Liver (tissue), 9 donors: ENCODE measurements around the gene MT1F. TPM values are rescaled to one million over a fixed set of nuclear protein-coding genes. Genes with fewer than 3 reads are reported as not detected.

Experiments
- DNase-seq: peaks from one replicate; pipeline ENCODE4 v3.0.0-alpha.2; 2017; ENCODE audit warnings: low spot score
- H3K27ac ChIP-seq, 2 donors: one replicate each; pipeline ENCODE4 v1.7.0; 2013; ENCODE audit warnings: inconsistent platforms in 2 of 2, low read length in 2 of 2, control low read depth in 1 of 2, low read depth in 1 of 2, mild to moderate bottlenecking in 1 of 2
- H3K27me3 ChIP-seq, 4 donors: one replicate each; pipeline versions ENCODE4 v1.6.1 to v1.7.0; 2013; ENCODE audit warnings: low read length in 3 of 4, inconsistent platforms in 1 of 4, mild to moderate bottlenecking in 1 of 4, moderate library complexity in 1 of 4; ENCODE audit not compliant: control insufficient read depth in 4 of 4, insufficient read depth in 4 of 4
- H3K36me3 ChIP-seq, 4 donors: one replicate each; pipeline versions ENCODE4 v1.6.1 to v1.7.0; 2013; ENCODE audit warnings: low read length in 3 of 4, mild to moderate bottlenecking in 3 of 4, low read depth in 1 of 4, moderate library complexity in 1 of 4; ENCODE audit not compliant: control insufficient read depth in 4 of 4, insufficient read depth in 3 of 4
- H3K4me1 ChIP-seq, 4 donors: one replicate each; pipeline versions ENCODE4 v1.6.1 to v1.7.0; 2013; ENCODE audit warnings: low read length in 3 of 4, mild to moderate bottlenecking in 3 of 4, moderate library complexity in 1 of 4; ENCODE audit not compliant: control insufficient read depth in 4 of 4, insufficient read depth in 4 of 4
- H3K4me3 ChIP-seq, 3 donors: one replicate each; pipeline versions ENCODE4 v1.6.1 to v1.7.0; 2013; ENCODE audit warnings: low read length in 3 of 3, control low read depth in 1 of 3, low read depth in 1 of 3, mild to moderate bottlenecking in 1 of 3
- H3K9ac ChIP-seq, 2 donors: one replicate each; pipeline ENCODE4 v1.7.0; 2013; ENCODE audit warnings: low read length in 2 of 2, mild to moderate bottlenecking in 2 of 2, moderate library complexity in 2 of 2, control low read depth in 1 of 2, low read depth in 1 of 2
- H3K9me3 ChIP-seq, 4 donors: one replicate each; pipeline versions ENCODE4 v1.6.1 to v1.7.0; 2013; ENCODE audit warnings: low read length in 3 of 4; ENCODE audit not compliant: control insufficient read depth in 4 of 4
- CTCF ChIP-seq: fragments of 150-350 bp; IDR thresholded peaks from 2 replicates; pipeline ENCODE4 v1.5.1; 2017; ENCODE audit warnings: improper control_type of control experiment, low read depth, low read length; ENCODE audit not compliant: missing input control
- EGR1 ChIP-seq, 2 donors: IDR thresholded peaks; 2 replicates each; pipeline ENCODE4 v1.6.1; 2016 to 2018; ENCODE audit warnings: antibody characterized with exemption in 2 of 2, low read depth in 2 of 2
- FOXA2 ChIP-seq: IDR thresholded peaks from 2 replicates; pipeline ENCODE4 v1.6.1; 2016; ENCODE audit warnings: antibody characterized with exemption
- GABPA ChIP-seq, 2 donors: IDR thresholded peaks in 1 of 2; conservative IDR thresholded peaks in 1 of 2; 2 replicates each; pipeline ENCODE4 v1.6.1; 2016; ENCODE audit warnings: antibody characterized with exemption in 2 of 2, mild to moderate bottlenecking in 1 of 2, moderate library complexity in 1 of 2
- HNF4A ChIP-seq, 2 donors: conservative IDR thresholded peaks; 2 replicates each; pipeline ENCODE4 v1.6.1; 2016; ENCODE audit warnings: antibody characterized with exemption in 2 of 2, mild to moderate bottlenecking in 2 of 2
- HNF4G ChIP-seq: IDR thresholded peaks from 2 replicates; pipeline ENCODE4 v1.6.1; 2016; ENCODE audit warnings: antibody characterized with exemption
- NR2F2 ChIP-seq: IDR thresholded peaks from 2 replicates; pipeline ENCODE4 v1.6.1; 2016; ENCODE audit warnings: antibody characterized with exemption
- RAD21 ChIP-seq, 2 donors: IDR thresholded peaks; 2 replicates each; pipeline ENCODE4 v1.6.1; 2016; ENCODE audit warnings: antibody characterized with exemption in 2 of 2, mild to moderate bottlenecking in 2 of 2
- REST ChIP-seq: IDR thresholded peaks from 2 replicates; pipeline ENCODE4 v1.6.1; 2016; ENCODE audit warnings: antibody characterized with exemption, mild to moderate bottlenecking
- RXRA ChIP-seq, 2 donors: IDR thresholded peaks; 2 replicates each; pipeline ENCODE4 v1.6.1; 2017 to 2018; ENCODE audit warnings: antibody characterized with exemption in 2 of 2, mild to moderate bottlenecking in 1 of 2
- TAF1 ChIP-seq: conservative IDR thresholded peaks from 2 replicates; pipeline ENCODE4 v1.6.1; 2016; ENCODE audit warnings: antibody characterized with exemption, mild to moderate bottlenecking
- YY1 ChIP-seq: IDR thresholded peaks from 2 replicates; pipeline ENCODE4 v1.6.1; 2016; ENCODE audit warnings: antibody characterized with exemption, mild to moderate bottlenecking
- WGBS: extraction: QIAGEN DNeasy Blood & Tissue Kit; methylation state at CpG from one replicate; pipeline ENCODE4 v1.1.7; 2013; 5-methylcytosine and 5-hydroxymethylcytosine counted together
- polyA plus RNA-seq, 2 donors: library from polyadenylated mRNA; stranded (reverse) in 1 of 2; unstranded in 1 of 2; fragments of 200-250 nt in 1 of 2; fragments of >200 nt in 1 of 2; fragmentation: Nextera tagmentation in 1 of 2; extraction: Ambion mirVana in 1 of 2; gene quantifications; one replicate each; pipeline versions ENCODE4 v1.2.1 to v1.2.3, GENCODE V29; 2013 to 2015
- total RNA-seq, 2 donors: library from RNA; depleted of rRNA; stranded (reverse); fragments of >200 nt; gene quantifications; one replicate each; pipeline ENCODE4 v1.2.3, GENCODE V29; 2014
- donor health status: healthy.
- donor health status: healthy.
- donor health status: healthy.
- donor health status: healthy.
- donor health status: healthy.

MT1F gene
- total and polyA plus RNA-seq, 4 donors, result 14.2 to 895 (median 134) TPM

GRCh38 chr16:56690420-56691122, 32.8 kb downstream of the MT1F start:
- H3K9ac ChIP-seq, result no peak overlapping the region
- no peaks in the 10 kb centered on the region for H3K4me1 ChIP-seq
- no peaks in the 10 kb centered on the region for H3K36me3 ChIP-seq
- WGBS, result 85% methylated on average over 4 of the region's 4 CpGs
- no peaks in the 10 kb centered on the region for H3K9me3 ChIP-seq
- no peak for DNase-seq
- TF ChIP-seq HNF4A (conservative IDR thresholded peaks at IDR 0.05) (no peak), NR2F2 (no peak), HNF4G (no peak), EGR1 (IDR thresholded peaks at IDR 0.05; ENCODE audit: low read depth in 2 of 2) (no peak), FOXA2 (no peak), GABPA (IDR thresholded peaks at IDR 0.05 in 1 of 2, conservative IDR thresholded peaks at IDR 0.05 in 1 of 2) (no peak), RXRA (IDR thresholded peaks at IDR 0.05) (no peak), CTCF (no peak)
- H3K27ac ChIP-seq, result no peak overlapping the region
- H3K4me3 ChIP-seq, result no peak overlapping the region
- no peaks in the 10 kb centered on the region for H3K27me3 ChIP-seq

DNA sequence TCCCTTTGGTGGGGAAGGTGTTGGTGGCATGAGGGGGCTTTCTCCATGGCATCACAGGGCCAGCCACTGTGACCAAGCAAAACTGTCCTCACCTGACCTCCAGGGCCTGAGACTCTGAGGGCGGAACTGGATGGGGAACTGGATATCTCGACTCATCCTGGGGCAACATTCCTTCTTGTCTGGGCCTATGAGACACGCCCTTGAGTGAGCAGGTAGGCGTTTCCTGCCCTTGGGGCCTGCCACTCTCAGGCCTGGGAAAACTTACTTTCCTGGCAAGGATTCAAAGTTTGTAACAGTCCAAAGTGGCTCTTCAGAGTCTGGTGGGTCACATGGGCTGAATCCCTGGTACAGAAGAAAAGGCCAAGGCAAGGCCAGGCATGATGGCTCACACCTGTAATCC, 34.1 kb downstream of the MT1F start:
- no peaks in the 10 kb centered on the region for H3K36me3 ChIP-seq
- H3K4me1 ChIP-seq, result no peaks in the 10 kb centered on the region
- H3K9ac ChIP-seq, result no peak overlapping the region
- TF ChIP-seq RAD21 (IDR thresholded peaks at IDR 0.05), result no peak
- no peak for TF ChIP-seq NR2F2
- no peak for TF ChIP-seq REST
- H3K4me3 ChIP-seq, result no peak overlapping the region
- WGBS, result 81% methylated on average over 4 of the region's 4 CpGs
- H3K27ac ChIP-seq, result no peak overlapping the region
- H3K9me3 ChIP-seq, result no peaks in the 10 kb centered on the region
- DNase-seq, result no peak
- no peaks in the 10 kb centered on the region for H3K27me3 ChIP-seq

- WGBS, result 90% methylated on average over 1 of the region's 1 CpG
- H3K9ac ChIP-seq, result no peak overlapping the region
- no peak for TF ChIP-seq TAF1
- TF ChIP-seq NR2F2, result no peak
- no peak for TF ChIP-seq REST
- TF ChIP-seq RAD21 (IDR thresholded peaks at IDR 0.05), result no peak
- no peak for TF ChIP-seq YY1
- no peak for TF ChIP-seq FOXA2
- TF ChIP-seq HNF4G, result no peak
- H3K4me1 ChIP-seq, result no peaks in the 10 kb centered on the region
- H3K4me3 ChIP-seq, result no peak overlapping the region
- H3K36me3 ChIP-seq, result no peaks in the 10 kb centered on the region
- no peak for DNase-seq
- H3K9me3 ChIP-seq, result no peaks in the 10 kb centered on the region
- no peaks in the 10 kb centered on the region for H3K27me3 ChIP-seq
- no peak overlapping the region for H3K27ac ChIP-seq
These were observed 37.5 kb downstream of the MT1F start for GRCh38 chr16:56695246-56695645.
